H54 (cell line): ENCODE measurements around the gene TMOD3.
A peak's percentile ranks its signal among the peaks of the same experiment; 100 is the strongest.
"Not testable (repeated sequence)": the region's sequence is repeated elsewhere in the genome, so short reads cannot be mapped to it uniquely, and the experiment has no call there.

Source experiments
- DNase-seq: peaks from one replicate; pipeline ENCODE4 v3.0.0; 2011; ENCODE audit warnings: low spot score, mixed read lengths; ENCODE audit not compliant: insufficient read length
- FAIRE-seq: peaks from 3 replicates; lab custom pipeline; 2011; peaks lifted over from hg19 to GRCh38; lab: Jason Lieb, UNC
- POLR2A ChIP-seq: IDR thresholded peaks from 2 replicates; pipeline ENCODE4 v1.6.1; 2011; ENCODE audit warnings: low read depth, mild to moderate bottlenecking, low read length

The TMOD3 gene

DNA sequence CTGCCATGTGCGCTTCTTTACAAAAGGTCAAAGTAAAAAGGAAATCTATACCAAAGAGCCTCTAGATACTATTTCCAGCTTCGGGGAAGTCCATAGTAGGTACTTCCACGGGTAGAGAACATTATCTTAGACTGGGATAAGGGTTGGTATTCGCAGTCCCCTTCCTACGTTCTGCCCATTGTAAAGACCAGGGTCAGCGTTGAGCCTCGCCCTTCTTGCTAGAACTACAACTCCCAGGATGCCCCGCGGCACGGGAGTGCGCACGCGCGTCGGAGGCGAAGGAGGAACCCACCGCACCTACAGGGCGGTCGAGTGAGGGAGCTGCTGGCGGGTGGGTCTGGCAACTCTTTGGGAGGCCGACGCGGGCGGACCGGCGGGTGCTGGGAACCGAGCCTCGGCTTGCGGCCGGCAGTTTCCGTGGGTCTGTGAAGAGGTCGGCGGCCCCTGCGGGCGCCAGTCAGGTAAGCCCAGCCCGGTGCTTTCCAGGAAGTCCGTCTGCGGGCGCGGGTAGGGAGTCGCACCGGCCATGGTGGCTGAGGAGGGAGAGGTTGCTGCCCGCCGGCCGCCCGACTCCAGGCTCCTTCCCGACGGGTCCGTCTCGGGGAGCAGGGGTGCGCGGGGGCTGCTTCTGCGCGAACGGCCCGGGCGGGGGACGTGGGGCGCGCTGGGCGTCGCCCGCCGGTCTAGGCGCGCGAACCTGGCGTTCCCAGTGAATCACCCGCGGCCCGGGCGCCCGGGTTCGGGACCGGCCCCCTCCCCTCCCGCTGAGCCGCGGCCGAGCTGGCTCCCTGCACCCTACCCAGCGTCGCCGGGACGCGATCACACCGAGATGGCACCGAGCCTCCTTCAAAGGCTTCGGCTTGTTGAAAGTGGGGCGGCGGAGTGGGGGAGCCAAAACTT lies at the start of gene TMOD3:
Gene TMOD3, plus strand, starts transcription at position 278 of the 900 bp plus-strand sequence. CDS start 33,232 bp downstream, outside the sequence.
- TF ChIP-seq POLR2A, result peak; percentile 95
- peak; percentile 44 for DNase-seq
- no peak for FAIRE-seq

DNA sequence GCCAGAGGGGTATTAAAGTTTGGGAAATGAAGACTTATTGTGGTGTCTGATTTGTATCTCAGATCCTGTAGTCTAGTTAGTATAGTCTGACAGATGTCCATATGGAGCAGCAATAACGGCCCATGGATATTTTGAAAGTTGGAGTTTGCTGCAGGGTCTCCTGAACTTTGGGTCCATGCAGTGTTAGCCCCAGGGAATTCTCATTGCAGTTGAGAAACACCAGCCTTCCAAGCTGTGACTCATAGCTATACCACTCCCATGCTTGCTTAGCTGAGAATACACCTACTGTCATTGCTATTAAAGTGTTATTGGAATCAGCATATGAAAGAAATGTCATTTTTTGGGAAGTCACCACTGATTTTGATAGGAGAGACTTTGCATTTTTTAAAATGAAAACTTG lies 48.8 kb upstream of the TMOD3 start:
- DNase-seq (no peak), FAIRE-seq (no peak)
- no peak for TF ChIP-seq POLR2A

DNA sequence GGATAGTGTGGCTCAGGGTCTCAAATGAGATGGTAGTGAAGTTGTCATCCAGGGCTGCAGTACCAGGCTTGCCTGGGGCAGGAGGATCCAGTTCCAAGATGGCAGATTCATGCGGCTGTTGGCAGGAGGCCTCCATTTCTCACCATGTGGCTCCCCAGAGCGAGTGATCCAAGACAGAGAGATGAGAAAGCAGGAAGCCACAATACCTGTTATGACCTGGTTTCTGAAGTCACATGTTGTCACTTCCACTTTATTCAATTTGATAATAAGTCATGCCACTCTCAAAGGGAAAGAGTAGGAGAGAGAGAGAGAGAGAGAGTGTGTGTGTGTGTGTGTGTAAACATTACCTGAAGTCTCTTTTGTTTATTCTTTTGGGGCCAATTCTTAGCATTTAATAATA lies 47.9 kb upstream of the TMOD3 start:
- DNase-seq, result no peak
- FAIRE-seq, result no peak
- TF ChIP-seq POLR2A, result no peak

DNA sequence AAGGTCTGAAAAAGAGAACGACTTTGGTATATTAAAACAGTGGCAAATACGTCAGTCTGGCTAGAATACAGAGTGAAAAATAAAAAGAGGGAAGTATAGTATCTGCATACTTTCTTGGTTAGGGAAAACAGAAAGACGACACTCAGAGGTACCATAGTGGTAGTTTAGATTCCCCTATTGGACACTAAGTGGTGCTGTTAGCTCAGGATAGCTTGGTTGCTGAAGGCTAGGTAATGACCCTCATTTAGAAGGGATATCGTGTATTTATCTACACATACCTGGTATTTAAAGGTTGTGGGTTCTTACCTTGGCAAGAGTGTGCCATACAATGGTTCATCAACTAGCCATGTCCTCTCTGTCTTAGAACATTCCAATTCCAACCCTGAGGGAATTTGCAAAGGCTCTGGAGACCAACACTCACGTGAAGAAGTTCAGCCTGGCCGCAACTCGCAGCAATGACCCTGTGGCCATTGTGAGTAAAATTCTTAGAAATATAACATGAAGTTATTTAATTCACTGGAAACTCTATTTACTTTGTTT lies 47.0 kb upstream of the TMOD3 start:
- FAIRE-seq (no peak), DNase-seq (no peak)
- no peak for TF ChIP-seq POLR2A

DNA sequence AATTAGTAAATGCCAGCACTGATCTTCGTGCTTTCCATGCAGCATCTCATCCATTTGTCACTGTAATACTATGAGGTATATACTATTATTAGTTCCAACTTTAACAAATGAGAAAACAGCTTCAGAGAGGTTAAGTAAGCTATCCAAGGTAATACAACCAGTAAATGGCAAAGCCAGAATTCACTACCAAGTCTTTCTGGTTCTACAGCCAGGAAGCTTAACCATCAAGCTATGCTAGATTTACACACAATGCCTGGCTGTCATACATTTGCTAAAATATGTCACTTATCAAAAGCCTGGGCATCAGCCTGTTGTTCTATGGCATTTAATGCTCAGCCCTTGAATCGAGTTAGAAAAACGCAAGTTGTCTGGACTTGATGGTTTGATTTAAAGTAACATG lies 45.5 kb upstream of the TMOD3 start:
- DNase-seq (no peak), FAIRE-seq (no peak)
- no peak for TF ChIP-seq POLR2A

DNA sequence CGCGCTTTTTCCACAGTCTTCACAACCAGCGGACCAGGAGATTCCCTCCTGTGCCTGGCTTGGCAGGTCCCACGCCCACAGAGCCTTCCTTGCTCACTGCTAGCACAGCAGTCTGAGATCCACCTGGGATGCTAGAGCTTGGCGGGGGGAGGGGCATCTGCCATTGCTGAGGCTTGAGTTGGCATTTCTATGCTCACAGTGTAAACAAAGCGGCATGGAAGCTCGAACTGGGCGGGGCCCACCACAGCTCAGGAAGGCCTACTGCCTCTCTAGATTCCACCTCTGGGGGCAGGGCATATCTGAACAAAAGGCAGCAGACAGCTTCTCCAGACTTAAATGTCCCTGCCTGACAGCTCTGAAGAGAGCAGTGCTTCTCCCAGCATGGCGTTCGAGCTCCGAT lies 42.3 kb upstream of the TMOD3 start:
- DNase-seq, FAIRE-seq: not testable (repeated sequence)

DNA sequence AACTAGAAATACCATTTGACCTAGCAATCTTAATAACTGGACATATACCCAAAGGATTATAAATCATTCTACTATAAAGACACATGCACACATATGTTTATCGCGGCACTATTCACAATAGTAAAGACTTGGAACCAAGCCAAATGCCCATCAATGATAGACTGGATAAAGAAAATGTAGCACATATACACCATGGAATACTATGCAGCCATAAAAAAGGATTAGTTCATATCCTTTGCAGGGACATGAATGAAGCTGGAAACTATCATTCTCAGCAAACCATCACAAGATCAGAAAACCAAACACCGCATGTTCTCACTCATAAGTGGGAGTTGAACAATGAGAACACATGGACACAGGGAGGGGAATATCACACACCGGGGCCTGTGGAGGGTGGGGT lies 37.0 kb upstream of the TMOD3 start:
- DNase-seq, FAIRE-seq: not testable (repeated sequence)

DNA sequence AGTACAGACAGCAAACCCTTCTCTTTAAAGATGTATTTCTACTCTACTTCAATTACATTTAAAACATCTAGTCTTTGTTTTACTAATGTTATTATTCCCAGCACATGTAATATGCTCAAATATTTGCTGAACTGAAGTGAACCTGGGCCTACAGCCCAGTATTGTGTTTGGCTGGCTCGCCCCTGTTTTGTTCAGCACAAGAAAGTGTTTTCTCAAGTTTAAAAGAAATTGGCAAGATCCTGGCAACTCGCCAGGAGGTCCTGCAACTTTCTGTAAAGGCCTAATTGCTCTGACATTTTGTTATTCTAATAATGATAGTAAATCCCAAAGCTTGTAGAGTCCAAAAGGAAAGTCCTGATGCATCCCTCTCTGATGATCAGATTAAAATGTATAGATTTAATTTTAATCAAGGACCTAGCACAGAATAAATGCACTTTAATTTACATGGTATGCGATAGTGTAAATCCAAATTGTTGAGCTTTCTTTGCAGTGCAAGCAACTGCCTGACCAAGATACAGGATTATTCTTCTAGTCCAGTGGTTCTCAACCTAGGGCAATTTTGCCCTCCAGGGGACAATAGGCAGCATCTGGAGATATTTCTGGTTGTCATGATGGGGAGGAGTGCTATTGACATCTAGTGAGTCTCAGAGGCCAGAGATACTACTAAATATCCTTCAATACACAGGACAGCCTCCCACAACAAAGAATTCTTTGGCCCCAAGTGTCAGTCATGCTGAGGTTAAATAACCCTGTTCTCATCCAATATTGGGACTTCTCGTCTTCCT lies 35.7 kb upstream of the TMOD3 start:
- no peak for TF ChIP-seq POLR2A
- DNase-seq, result no peak
- no peak for FAIRE-seq

DNA sequence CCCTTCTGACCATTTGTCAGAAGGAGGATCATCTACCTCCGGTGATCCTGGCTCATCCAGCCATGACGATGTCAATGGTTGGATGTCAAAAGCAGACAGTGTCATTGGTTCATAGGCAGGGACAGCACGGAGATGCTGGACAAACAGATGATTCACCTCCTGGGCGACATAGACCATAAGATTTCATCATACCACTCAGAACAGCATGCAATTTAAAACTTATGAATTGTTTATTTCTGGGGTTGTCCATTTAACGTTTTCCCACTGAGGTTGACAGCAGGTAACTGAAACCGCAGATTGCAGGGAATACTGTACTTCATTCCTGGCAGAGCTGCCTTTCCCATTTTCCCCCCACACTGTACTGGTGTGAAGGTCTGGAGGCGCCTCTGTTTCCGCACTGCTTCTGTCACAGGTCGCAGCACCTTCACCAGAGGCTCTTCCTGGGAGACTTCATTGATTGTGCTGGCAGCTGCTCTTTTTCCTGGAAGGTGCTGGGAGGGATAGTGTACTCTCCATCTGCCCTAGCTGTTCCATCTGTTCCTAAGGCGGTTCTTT lies 32.5 kb upstream of the TMOD3 start:
- DNase-seq (no peak), FAIRE-seq (no peak)
- TF ChIP-seq POLR2A, result no peak

DNA sequence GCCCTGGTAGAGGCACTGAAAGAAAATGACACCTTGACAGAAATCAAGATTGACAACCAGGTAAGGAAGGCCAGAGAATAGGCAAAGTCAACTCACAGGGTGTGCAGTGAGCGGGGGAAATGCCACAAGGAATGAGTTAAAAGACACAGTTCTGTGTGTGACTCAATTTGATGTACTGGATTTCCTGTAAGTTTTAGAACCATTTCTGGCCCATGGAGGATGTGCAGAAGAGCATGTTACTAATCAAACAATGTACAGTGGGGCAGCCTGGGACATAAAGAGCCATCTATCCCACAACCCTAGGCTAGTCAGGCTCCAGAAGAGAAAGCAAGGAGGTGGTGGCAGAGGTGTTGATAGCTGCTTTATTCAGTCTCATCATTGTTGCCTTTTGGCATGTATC lies 31.2 kb upstream of the TMOD3 start:
- FAIRE-seq, result no peak
- TF ChIP-seq POLR2A, result no peak
- no peak for DNase-seq

DNA sequence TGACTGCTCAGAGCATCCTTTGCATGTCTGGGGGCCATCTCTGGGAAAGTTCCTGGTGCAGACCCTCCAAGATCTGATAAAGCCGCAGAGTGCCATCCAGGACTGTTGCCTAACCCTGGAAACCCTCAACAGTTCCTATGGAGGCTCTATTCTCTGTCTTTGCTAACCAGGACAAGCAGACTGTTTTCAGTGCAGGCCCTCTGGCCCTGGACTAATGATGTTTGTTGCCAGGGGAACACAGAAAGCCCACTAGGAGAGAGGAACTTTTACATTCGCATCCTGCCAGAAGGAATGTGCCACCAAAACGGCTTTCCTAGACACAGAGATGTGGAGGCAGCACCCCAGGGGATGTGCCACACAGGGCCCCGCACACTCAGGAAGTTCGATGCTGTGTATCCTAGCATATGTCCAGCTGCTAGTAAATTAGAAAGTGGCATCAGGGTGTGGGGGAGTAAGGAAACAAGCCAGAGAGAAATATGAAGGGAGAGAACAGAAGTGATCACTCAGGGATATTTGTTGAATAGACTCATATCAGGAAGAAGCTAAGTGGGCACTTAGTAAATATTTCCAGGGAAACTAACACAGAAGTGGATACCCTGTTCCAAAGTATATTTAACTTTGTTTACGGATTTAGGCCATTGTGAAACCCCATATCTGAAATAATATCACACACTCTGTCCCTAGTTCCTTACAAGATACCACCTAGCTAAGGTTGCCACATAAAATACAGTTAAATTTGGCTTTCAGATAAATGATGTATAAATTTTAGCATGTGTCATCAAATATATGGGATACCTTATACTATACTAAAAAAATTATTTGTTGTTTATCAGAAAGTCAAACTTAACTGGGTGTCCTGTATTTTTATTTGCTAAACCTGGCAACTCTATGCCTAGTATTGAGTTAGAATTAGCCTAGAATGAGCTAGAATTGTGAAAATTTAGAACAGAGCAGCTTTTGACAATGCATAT lies 29.9 kb upstream of the TMOD3 start:
- TF ChIP-seq POLR2A, result no peak
- DNase-seq (no peak), FAIRE-seq (no peak)

DNA sequence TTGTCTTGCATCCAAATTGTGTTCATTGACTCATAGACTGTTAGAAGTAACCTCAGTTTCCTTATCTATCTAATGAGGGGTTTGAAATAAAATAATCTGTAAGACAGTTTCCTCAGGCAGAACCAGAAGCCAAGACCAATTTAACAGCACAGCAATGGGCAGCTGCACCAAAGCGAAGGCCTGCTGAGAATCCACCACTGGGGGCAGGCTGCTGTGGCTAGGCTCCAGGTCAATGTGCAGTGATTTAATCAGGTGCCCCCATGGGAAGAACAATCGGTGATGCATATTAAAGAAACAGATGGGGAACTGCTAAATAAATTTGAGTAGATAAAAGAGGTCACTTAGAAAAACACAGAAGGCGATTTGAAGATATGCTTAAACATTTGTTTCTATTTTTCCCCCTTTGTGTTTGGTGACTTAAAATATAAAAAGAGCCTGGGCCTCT lies 28.0 kb upstream of the TMOD3 start:
- FAIRE-seq (no peak), DNase-seq (peak; percentile 21)
- TF ChIP-seq POLR2A, result no peak

DNA sequence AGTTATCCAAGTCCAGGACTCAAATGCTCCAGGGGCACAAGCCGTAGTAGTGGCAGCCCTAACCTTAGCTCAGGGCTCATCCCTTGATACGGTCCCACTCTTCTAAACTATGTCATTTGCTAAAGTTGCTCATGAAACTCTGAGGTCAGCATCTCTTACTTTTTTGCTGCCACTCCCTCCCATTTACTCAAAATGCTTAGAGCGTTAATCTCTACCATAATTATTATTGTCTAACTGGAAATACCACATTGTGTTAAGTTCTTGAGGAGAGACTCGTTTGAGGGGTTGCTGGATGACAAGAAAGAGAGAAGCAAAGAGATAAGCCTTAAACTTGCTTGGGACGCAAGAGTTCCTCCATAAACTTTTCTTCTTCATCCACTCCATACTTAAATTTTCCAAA lies 26.9 kb upstream of the TMOD3 start:
- FAIRE-seq, result no peak
- no peak for DNase-seq

More for the DNA sequence above, 26.9 kb upstream of the TMOD3 start:
- TF ChIP-seq POLR2A, result no peak
